Panc1 (cell line): ENCODE data around the gene SHISA5. TPM values are rescaled to one million over a fixed set of nuclear protein-coding genes. Genes with fewer than 3 reads are reported as not detected.

Experiments used
- ATAC-seq: fragments of 200-7000 bp; cut with Tn5 transposase; 2 replicates; pipeline ENCODE4 v1.9.1; 2020; ENCODE audit warnings: mild to moderate bottlenecking, moderate library complexity
- BruUV-seq: library from RNA; stranded (reverse); fragments of 400-500 nt; replicated peaks from 2 replicates; lab custom pipeline; 2021; lab: Mats Ljungman, UMichigan
- CTCF ChIA-PET: fragments of 300-600 bp; sonication (Branson Sonifier 250); formaldehyde crosslinking; loops from one replicate; lab custom pipeline; 2022; ENCODE audit warnings: antibody characterized with exemption; lab: Charles Lee
- POLR2A ChIA-PET: fragments of 300-600 bp; sonication (Branson Sonifier 250); formaldehyde crosslinking; loops from one replicate; lab custom pipeline; 2022; ENCODE audit warnings: antibody characterized with exemption; lab: Charles Lee
- DNase-seq: peaks from one replicate; pipeline ENCODE4 v3.0.0-alpha.2; 2010; ENCODE audit warnings: low read depth, low spot score
- H3K27ac ChIP-seq: 2 replicates; pipeline ENCODE4 v1.5.1; 2011; ENCODE audit warnings: mild to moderate bottlenecking, low read length, inconsistent platforms
- H3K27me3 ChIP-seq: fragments of 200-500 bp; sonication (Bioruptor generic); 2 replicates; pipeline ENCODE4 v1.6.0; 2014; ENCODE audit warnings: low read length, inconsistent platforms; ENCODE audit not compliant: control insufficient read depth, insufficient read depth
- H3K36me3 ChIP-seq: fragments of 200-500 bp; sonication (Bioruptor generic); 2 replicates; pipeline ENCODE4 v1.5.1; 2014; ENCODE audit warnings: inconsistent platforms, mild to moderate bottlenecking, low read length, moderate library complexity; ENCODE audit not compliant: control insufficient read depth, insufficient read depth
- H3K4me1 ChIP-seq: 2 replicates; pipeline ENCODE4 v1.5.1; 2011; ENCODE audit warnings: inconsistent platforms, mild to moderate bottlenecking, low read length, moderate library complexity; ENCODE audit not compliant: control insufficient read depth, insufficient read depth
- H3K4me3 ChIP-seq, 2 experiments: 2 replicates each; pipeline ENCODE4 v1.5.1; 2011 to 2012; ENCODE audit warnings: low read depth in 2 of 2, low read length in 2 of 2, mild to moderate bottlenecking in 2 of 2, inconsistent platforms in 1 of 2, moderate library complexity in 1 of 2
- H3K9me3 ChIP-seq: fragments of 200-500 bp; sonication (Bioruptor generic); 2 replicates; pipeline ENCODE4 v1.5.1; 2014; ENCODE audit warnings: low read depth, mild to moderate bottlenecking, inconsistent platforms, low read length, moderate library complexity; ENCODE audit not compliant: control insufficient read depth, insufficient read depth
- CTCF ChIP-seq: fragments of 450-650 bp; IDR thresholded peaks from 2 replicates; pipeline ENCODE4 v1.5.1; 2017; ENCODE audit warnings: mild to moderate bottlenecking
- POLR2AphosphoS5 ChIP-seq: IDR thresholded peaks from 2 replicates; pipeline ENCODE4 v1.6.1; 2012; ENCODE audit warnings: mild to moderate bottlenecking, low read depth, low read length, moderate library complexity
- REST ChIP-seq, 2 experiments: IDR thresholded peaks; 2 replicates each; pipeline ENCODE4 v1.6.1; 2011 to 2012; ENCODE audit warnings: low read depth in 2 of 2, control low read depth in 1 of 2, low read length in 1 of 2, mild to moderate bottlenecking in 1 of 2, moderate library complexity in 1 of 2; ENCODE audit not compliant: insufficient read depth in 1 of 2
- SIN3A ChIP-seq: IDR thresholded peaks from 2 replicates; pipeline ENCODE4 v1.6.1; 2012; ENCODE audit warnings: low read depth, mild to moderate bottlenecking, low read length, moderate library complexity, borderline replicate concordance; ENCODE audit not compliant: insufficient read depth
- TCF7L2 ChIP-seq: IDR thresholded peaks from 2 replicates; pipeline ENCODE4 v1.6.1; 2011; ENCODE audit warnings: mild to moderate bottlenecking, low read depth, low read length, inconsistent platforms
- in situ Hi-C: cut with HindIII; loops from 2 replicates; pipeline ENCODE4 v1.10.0; 2016; ENCODE audit warnings: low sequenced_read_pairs, low pct_unique_long_range_greater_than_20kb
- intact Hi-C: fragments of 100-400 bp; cut with micrococcal nuclease; formaldehyde crosslinking; loops from one replicate; pipeline ENCODE4 v1.10.0; 2022; ENCODE audit not compliant: unreplicated experiment
- total RNA-seq: library from RNA; stranded (reverse); gene quantifications from one replicate; pipeline ENCODE4 v1.2.1, GENCODE V29; 2021; ENCODE audit not compliant: unreplicated experiment

Gene SHISA5
- total RNA-seq, 1 experiment from 2014 or later: 122 TPM

GRCh38 chr3:48459773-48460516 is 44.0 kb downstream of the SHISA5 start:
- peaks cover 2% of the 10 kb centered on the region; the same call in 1 of the 2 replicates for H3K36me3 ChIP-seq
- peaks cover under 1% of the 10 kb centered on the region; the same call in 1 of the 2 replicates for H3K4me1 ChIP-seq
- no peaks in the 10 kb centered on the region for H3K27me3 ChIP-seq
- intact Hi-C loops (no loop called here), in situ Hi-C loops (no loop called here)
- TF ChIP-seq REST (IDR thresholded peaks at IDR 0.05; ENCODE audit: insufficient read depth in 1 of 2, low read depth in 2 of 2, low read length in 1 of 2) (no peak), TCF7L2 (no peak), POLR2AphosphoS5 (no peak), SIN3A (no peak), CTCF (no peak)
- DNase-seq: no peak
- ATAC-seq: no peak
- H3K9me3 ChIP-seq: no peaks in the 10 kb centered on the region
- BruUV-seq: no TSS peak
- CTCF ChIA-PET: no interaction called here
- no peak overlapping the region for H3K4me3 ChIP-seq
- no peak overlapping the region for H3K27ac ChIP-seq
- POLR2A ChIA-PET: no interaction called here

GRCh38 chr3:48459331-48459730 is 44.6 kb downstream of the SHISA5 start:
- Histone ChIP-seq H3K4me1 (no peaks in the 10 kb centered on the region), H3K27ac (no peak overlapping the region), H3K36me3 (peaks cover 5% of the 10 kb centered on the region), H3K27me3 (no peaks in the 10 kb centered on the region), H3K4me3 (no peak overlapping the region), H3K9me3 (no peaks in the 10 kb centered on the region)
- no peak for TF ChIP-seq REST (IDR thresholded peaks at IDR 0.05; ENCODE audit: insufficient read depth in 1 of 2, low read depth in 2 of 2, low read length in 1 of 2)
- no peak for TF ChIP-seq CTCF
- TF ChIP-seq SIN3A: no peak
- TF ChIP-seq TCF7L2: no peak
- TF ChIP-seq POLR2AphosphoS5: no peak
- intact Hi-C loops: no loop called here
- ChIA-PET CTCF (no interaction called here), POLR2A (no interaction called here)
- BruUV-seq: no TSS peak
- no peak for ATAC-seq
- in situ Hi-C loops: no loop called here
- DNase-seq: no peak
